GM12872 (cell line): Measurements from ENCODE around the gene CD55.
A peak's percentile ranks its signal among the peaks of the same experiment; 100 is the strongest.

Source experiments
- CTCF ChIP-seq: IDR thresholded peaks from 3 replicates; pipeline ENCODE4 v1.5.1; 2011; ENCODE audit warnings: low read depth, mild to moderate bottlenecking, low read length, moderate library complexity; ENCODE audit not compliant: insufficient read depth

CD55 gene

GRCh38 chr1:207401578-207401977 lies 80.1 kb downstream of the CD55 start:
- TF ChIP-seq CTCF: 0 out of 3 replicates have a peak, but pooled peaks have one; percentile 3

GRCh38 chr1:207402744-207403143 lies 81.3 kb downstream of the CD55 start:
- no peak for TF ChIP-seq CTCF

GRCh38 chr1:207404849-207405525 lies 83.5 kb downstream of the CD55 start:
- TF ChIP-seq CTCF: peak; percentile 67

- no peak for TF ChIP-seq CTCF
Measured at GRCh38 chr1:207405814-207406213, 84.3 kb downstream of the CD55 start.

GRCh38 chr1:207407655-207408260 lies 86.3 kb downstream of the CD55 start:
- no peak for TF ChIP-seq CTCF
